WERI-Rb-1 (cell line): ENCODE measurements around the gene HS3ST4.
A peak's percentile ranks its signal among the peaks of the same experiment; 100 is the strongest.

Experiments used
- DNase-seq: peaks from one replicate; pipeline ENCODE4 v3.0.0-alpha.2; 2020
- H3K27ac ChIP-seq: fragments of 250-450 bp; sonication (Bioruptor Pico); 2 replicates; pipeline ENCODE4 v1.5.1; 2020; ENCODE audit warnings: mild to moderate bottlenecking, moderate library complexity
- H3K27me3 ChIP-seq: fragments of 250-450 bp; sonication (Bioruptor Pico); 2 replicates; pipeline ENCODE4 v1.5.1; 2021; ENCODE audit warnings: mild to moderate bottlenecking, low read depth, moderate library complexity; ENCODE audit not compliant: insufficient read depth, severe bottlenecking
- H3K36me3 ChIP-seq: fragments of 250-450 bp; sonication (Bioruptor Pico); 2 replicates; pipeline ENCODE4 v1.5.1; 2020; ENCODE audit warnings: mild to moderate bottlenecking, moderate library complexity
- H3K4me3 ChIP-seq: 2 replicates; pipeline ENCODE4 v1.5.1; 2011; ENCODE audit warnings: low read depth, mild to moderate bottlenecking, control low read depth, low read length
- H3K9me3 ChIP-seq: fragments of 250-450 bp; sonication (Bioruptor Pico); 2 replicates; pipeline ENCODE4 v1.5.1; 2021; ENCODE audit warnings: mild to moderate bottlenecking, moderate library complexity; ENCODE audit not compliant: severe bottlenecking
- CTCF ChIP-seq: IDR thresholded peaks from 2 replicates; pipeline ENCODE4 v1.5.1; 2011; ENCODE audit warnings: low read depth, mild to moderate bottlenecking, control low read depth, inconsistent platforms, low read length

Gene HS3ST4

GRCh38 chr16:25916037-25916436 lies 224.3 kb downstream of the HS3ST4 start:
- no peaks in the 10 kb centered on the region for H3K27me3 ChIP-seq
- no peak for TF ChIP-seq CTCF
- H3K9me3 ChIP-seq: no peaks in the 10 kb centered on the region
- no peak overlapping the region for H3K27ac ChIP-seq
- DNase-seq: no peak
- H3K36me3 ChIP-seq: no peaks in the 10 kb centered on the region; the same call in 1 of the 2 replicates
- H3K4me3 ChIP-seq: no peak overlapping the region

GRCh38 chr16:25922438-25922837 lies 230.7 kb downstream of the HS3ST4 start:
- H3K36me3 ChIP-seq: 0 out of 2 replicates have a peak, but pooled peaks cover 3% of the 10 kb centered on the region
- H3K9me3 ChIP-seq: no peaks in the 10 kb centered on the region
- no peak for TF ChIP-seq CTCF
- H3K27me3 ChIP-seq: no peaks in the 10 kb centered on the region
- DNase-seq: no peak
- no peak overlapping the region for H3K27ac ChIP-seq
- H3K4me3 ChIP-seq: no peak overlapping the region

GRCh38 chr16:25925421-25925820 lies 233.7 kb downstream of the HS3ST4 start:
- no peak for TF ChIP-seq CTCF
- Histone ChIP-seq H3K27ac (peak overlapping the region; percentile 11; the same call in 1 of the 2 replicates), H3K9me3 (no peaks in the 10 kb centered on the region), H3K27me3 (no peaks in the 10 kb centered on the region), H3K36me3 (peaks cover 6% of the 10 kb centered on the region; the same call in 1 of the 2 replicates), H3K4me3 (no peak overlapping the region)
- peak; percentile 91 for DNase-seq

- no peak for DNase-seq
- H3K27ac ChIP-seq: no peak overlapping the region
- H3K4me3 ChIP-seq: no peak overlapping the region
- H3K9me3 ChIP-seq: no peaks in the 10 kb centered on the region
- peaks cover 6% of the 10 kb centered on the region for H3K36me3 ChIP-seq
- no peak for TF ChIP-seq CTCF
- no peaks in the 10 kb centered on the region for H3K27me3 ChIP-seq
Observed at GRCh38 chr16:25931473-25932035, 239.8 kb downstream of the HS3ST4 start.

GRCh38 chr16:25941800-25942499 lies 250.2 kb downstream of the HS3ST4 start:
- no peak for TF ChIP-seq CTCF
- H3K27me3 ChIP-seq: no peaks in the 10 kb centered on the region
- no peak overlapping the region for H3K27ac ChIP-seq
- H3K36me3 ChIP-seq: no peaks in the 10 kb centered on the region; the same call in 1 of the 2 replicates
- no peak for DNase-seq
- no peak overlapping the region for H3K4me3 ChIP-seq
- H3K9me3 ChIP-seq: no peaks in the 10 kb centered on the region
